Measurements from ENCODE around the gene AFMID.

The AFMID gene

GRCh38 chr17:78236362-78237127, 49.4 kb downstream of the AFMID start:
- TF ChIP-seq CTCF (conservative IDR thresholded peaks at IDR 0.05; ENCODE audit: low read length) (no peak), EZH2phosphoT487 (IDR thresholded peaks at IDR 0.05; ENCODE audit: borderline replicate concordance) (no peak)
- Histone ChIP-seq H3K36me3 (ENCODE audit: insufficient read depth, low read length) (no peaks in the 10 kb centered on the region), H3K9me3 (ENCODE audit: insufficient read depth, low read depth, low read length) (no peaks in the 10 kb centered on the region), H3K79me2 (ENCODE audit: insufficient read depth, low read length) (no peaks in the 10 kb centered on the region), H2AFZ (ENCODE audit: low read length) (no peak overlapping the region), H4K20me1 (ENCODE audit: insufficient read depth, low read length, poor library complexity, severe bottlenecking) (no peaks in the 10 kb centered on the region), H3F3A (ENCODE audit: low read depth) (no peaks in the 10 kb centered on the region), H3K4me3 (ENCODE audit: low read length, poor library complexity, severe bottlenecking) (no peak overlapping the region), H3K9me2 (replicated peaks; ENCODE audit: low read depth, low read length) (no peaks in the 10 kb centered on the region), H3K27me3 (ENCODE audit: insufficient read depth, low read length, poor library complexity, severe bottlenecking) (no peaks in the 10 kb centered on the region), H3K9ac (ENCODE audit: low read depth, low read length, poor library complexity, severe bottlenecking) (no peak overlapping the region), H3K4me2 (ENCODE audit: low read depth, low read length, poor library complexity, severe bottlenecking) (no peak overlapping the region), H3K4me1 (ENCODE audit: insufficient read depth, low read length, poor library complexity, severe bottlenecking) (peaks cover 2% of the 10 kb centered on the region)

GRCh38 chr17:78237401-78238012, 50.3 kb downstream of the AFMID start:
- TF ChIP-seq CTCF (conservative IDR thresholded peaks at IDR 0.05; ENCODE audit: low read length) (no peak), EZH2phosphoT487 (IDR thresholded peaks at IDR 0.05; ENCODE audit: borderline replicate concordance) (no peak)
- H3K27me3 ChIP-seq (ENCODE audit: insufficient read depth, low read length, poor library complexity, severe bottlenecking) = no peaks in the 10 kb centered on the region
- H3K4me1 ChIP-seq (ENCODE audit: insufficient read depth, low read length, poor library complexity, severe bottlenecking) = peaks cover 12% of the 10 kb centered on the region
- H3K4me2 ChIP-seq (ENCODE audit: low read depth, low read length, poor library complexity, severe bottlenecking) = no peak overlapping the region
- H3K36me3 ChIP-seq (ENCODE audit: insufficient read depth, low read length) = no peaks in the 10 kb centered on the region
- no peak overlapping the region for H3K4me3 ChIP-seq (ENCODE audit: low read length, poor library complexity, severe bottlenecking)
- H3K9me3 ChIP-seq (ENCODE audit: insufficient read depth, low read depth, low read length) = no peaks in the 10 kb centered on the region
- H2AFZ ChIP-seq (ENCODE audit: low read length) = no peak overlapping the region
- H3F3A ChIP-seq (ENCODE audit: low read depth) = no peaks in the 10 kb centered on the region
- no peak overlapping the region for H3K9ac ChIP-seq (ENCODE audit: low read depth, low read length, poor library complexity, severe bottlenecking)
- no peaks in the 10 kb centered on the region for H4K20me1 ChIP-seq (ENCODE audit: insufficient read depth, low read length, poor library complexity, severe bottlenecking)
- no peaks in the 10 kb centered on the region for H3K9me2 ChIP-seq (replicated peaks; ENCODE audit: low read depth, low read length)
- no peaks in the 10 kb centered on the region for H3K79me2 ChIP-seq (ENCODE audit: insufficient read depth, low read length)

GRCh38 chr17:78238823-78239488, 51.8 kb downstream of the AFMID start:
- Histone ChIP-seq H4K20me1 (ENCODE audit: insufficient read depth, low read length, poor library complexity, severe bottlenecking) (no peaks in the 10 kb centered on the region), H3K36me3 (ENCODE audit: insufficient read depth, low read length) (no peaks in the 10 kb centered on the region), H2AFZ (ENCODE audit: low read length) (no peak overlapping the region), H3K4me1 (ENCODE audit: insufficient read depth, low read length, poor library complexity, severe bottlenecking) (peaks cover 15% of the 10 kb centered on the region), H3K9ac (ENCODE audit: low read depth, low read length, poor library complexity, severe bottlenecking) (no peak overlapping the region), H3F3A (ENCODE audit: low read depth) (no peaks in the 10 kb centered on the region), H3K4me3 (ENCODE audit: low read length, poor library complexity, severe bottlenecking) (no peak overlapping the region), H3K4me2 (ENCODE audit: low read depth, low read length, poor library complexity, severe bottlenecking) (no peak overlapping the region), H3K79me2 (ENCODE audit: insufficient read depth, low read length) (no peaks in the 10 kb centered on the region), H3K9me3 (ENCODE audit: insufficient read depth, low read depth, low read length) (no peaks in the 10 kb centered on the region), H3K27me3 (ENCODE audit: insufficient read depth, low read length, poor library complexity, severe bottlenecking) (no peaks in the 10 kb centered on the region), H3K9me2 (replicated peaks; ENCODE audit: low read depth, low read length) (no peaks in the 10 kb centered on the region)
- TF ChIP-seq CTCF (conservative IDR thresholded peaks at IDR 0.05; ENCODE audit: low read length) (no peak), EZH2phosphoT487 (IDR thresholded peaks at IDR 0.05; ENCODE audit: borderline replicate concordance) (no peak)
